Iris pigment epithelial cell (primary cell): Measurements from ENCODE around the gene GRIA2.
"Not testable (repeated sequence)": the region's sequence is repeated elsewhere in the genome, so short reads cannot be mapped to it uniquely, and the experiment has no call there.

Experiments used
- DNase-seq: peaks from one replicate; pipeline ENCODE4 v3.0.0-alpha.2; 2011; ENCODE audit warnings: low read depth

Gene GRIA2

DNA sequence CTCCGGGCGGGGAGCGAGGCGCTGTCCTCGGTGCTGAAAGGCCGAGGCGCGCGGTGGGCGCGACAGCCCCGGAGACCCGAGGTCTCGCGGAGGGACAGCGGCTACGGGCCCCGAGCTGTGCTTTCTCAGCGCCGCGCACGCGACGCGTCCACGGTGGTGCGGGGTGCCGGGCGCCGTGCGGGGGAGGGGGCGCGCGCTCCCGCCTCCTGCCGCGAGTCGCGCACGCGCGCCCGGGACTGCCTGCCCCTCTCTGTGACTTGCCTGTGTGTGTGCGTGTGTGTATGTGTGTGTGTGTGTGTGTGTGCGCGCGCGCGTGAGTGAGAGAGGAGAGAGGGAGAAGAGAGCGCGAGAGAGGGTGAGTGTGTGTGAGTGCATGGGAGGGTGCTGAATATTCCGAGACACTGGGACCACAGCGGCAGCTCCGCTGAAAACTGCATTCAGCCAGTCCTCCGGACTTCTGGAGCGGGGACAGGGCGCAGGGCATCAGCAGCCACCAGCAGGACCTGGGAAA, at the start of gene GRIA2:
GRIA2 (plus strand) TSS at position 358 of the 511 bp plus-strand sequence. CDS start 315 bp downstream, outside the sequence.
- DNase-seq, result peak; percentile 41

- peak; percentile 34 for DNase-seq
Measured at GRCh38 chr4:157172011-157172410, 48.5 kb upstream of the GRIA2 start.

DNA sequence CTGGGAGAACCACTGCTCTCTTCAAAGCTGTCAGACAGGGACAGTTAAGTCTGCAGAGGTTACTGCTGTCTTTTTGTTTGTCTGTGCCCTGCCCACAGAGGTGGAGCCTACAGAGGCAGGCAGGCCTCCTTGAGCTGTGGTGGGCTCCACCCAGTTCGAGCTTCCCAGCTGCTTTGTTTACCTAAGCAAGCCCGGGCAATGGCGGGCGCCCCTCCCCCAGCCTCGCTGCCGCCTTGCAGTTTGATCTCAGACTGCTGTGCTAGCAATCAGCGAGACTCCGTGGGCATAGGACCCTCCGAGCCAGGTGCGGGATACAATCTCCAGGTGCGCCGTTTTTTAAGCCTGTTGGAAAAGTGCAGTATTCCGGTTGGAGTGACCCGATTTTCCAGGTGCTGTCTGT, 40.3 kb upstream of the GRIA2 start:
- not testable (repeated sequence) for DNase-seq

- no peak for DNase-seq
Measured at GRCh38 chr4:157184300-157184699, 36.2 kb upstream of the GRIA2 start.

DNA sequence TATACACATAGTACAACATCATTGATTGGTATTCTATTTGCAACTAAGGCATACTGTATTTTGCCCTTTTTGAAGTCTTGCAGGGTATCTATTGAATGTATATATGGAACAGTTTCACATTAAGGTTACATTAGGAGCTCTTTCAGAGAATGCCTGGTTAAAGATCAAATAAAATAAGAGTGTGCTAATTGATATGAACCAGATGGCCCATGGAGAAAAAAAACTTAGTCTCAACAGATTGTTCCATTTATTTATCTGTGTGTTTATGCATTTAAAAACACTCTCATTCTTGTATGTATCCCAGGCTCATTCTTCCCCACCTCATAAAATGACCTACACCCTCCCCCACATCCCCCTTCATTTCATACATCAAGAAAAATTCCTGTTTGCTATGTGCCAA, 35.2 kb upstream of the GRIA2 start:
- no peak for DNase-seq

DNA sequence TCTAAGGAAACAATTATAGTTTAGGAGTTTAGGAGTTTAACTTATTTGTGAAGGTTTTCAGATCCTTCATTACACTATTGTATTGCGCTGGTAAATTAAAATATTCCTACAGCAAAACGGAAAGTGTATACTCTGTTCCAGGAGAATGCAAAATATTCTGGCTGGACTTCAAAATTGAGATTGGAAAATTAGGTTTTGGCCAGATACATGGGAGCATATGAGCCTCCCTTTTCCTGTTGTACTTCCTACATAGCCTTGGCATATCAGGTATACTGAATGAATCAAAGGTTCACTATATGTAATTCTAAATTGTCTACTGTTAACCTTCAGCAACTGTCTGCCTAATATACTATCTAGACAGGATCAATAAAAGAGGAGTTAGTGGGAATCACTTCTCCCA, 25.2 kb upstream of the GRIA2 start:
- no peak for DNase-seq

DNA sequence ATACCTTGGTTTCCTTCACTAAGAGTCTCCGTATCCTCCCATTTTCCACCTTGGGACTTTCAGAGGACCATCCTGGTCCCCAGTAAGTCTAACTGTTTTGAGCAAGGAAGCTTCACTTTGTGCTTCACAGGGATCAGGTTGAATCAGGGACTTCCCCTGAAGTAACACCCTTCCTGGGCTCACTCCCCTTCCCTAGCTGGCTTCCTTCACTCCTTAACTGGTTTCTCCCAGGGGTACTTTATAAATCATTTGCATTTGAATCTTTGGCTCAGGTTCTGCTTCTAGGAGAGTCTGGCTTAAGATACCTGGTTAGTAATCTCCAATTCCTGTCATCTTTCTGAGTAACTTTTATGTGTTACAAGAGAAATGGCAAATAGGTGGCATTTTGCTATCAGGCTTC, 24.5 kb upstream of the GRIA2 start:
- no peak for DNase-seq

- peak; percentile 8 for DNase-seq
Measured at GRCh38 chr4:157204634-157205244, 15.8 kb upstream of the GRIA2 start.

DNA sequence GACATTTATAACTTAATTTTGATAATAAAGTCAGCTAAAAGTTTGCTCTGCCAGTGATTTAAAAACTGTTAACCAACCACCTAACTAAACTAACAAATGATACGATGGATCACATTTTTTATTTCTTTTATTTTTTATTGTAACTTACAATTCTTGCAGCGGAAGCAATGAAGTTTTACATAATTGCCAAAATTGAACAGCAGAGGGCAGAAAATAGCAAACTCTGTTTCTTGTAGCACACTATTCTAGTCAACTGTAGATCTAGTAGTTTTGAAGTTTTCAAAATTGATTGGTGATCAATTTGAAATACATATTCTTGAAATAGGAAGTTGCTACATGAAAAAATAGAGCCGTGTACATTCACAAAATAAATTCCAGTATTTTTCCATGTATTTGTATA, 2.8 kb upstream of the GRIA2 start:
- DNase-seq, result peak; percentile 24

DNA sequence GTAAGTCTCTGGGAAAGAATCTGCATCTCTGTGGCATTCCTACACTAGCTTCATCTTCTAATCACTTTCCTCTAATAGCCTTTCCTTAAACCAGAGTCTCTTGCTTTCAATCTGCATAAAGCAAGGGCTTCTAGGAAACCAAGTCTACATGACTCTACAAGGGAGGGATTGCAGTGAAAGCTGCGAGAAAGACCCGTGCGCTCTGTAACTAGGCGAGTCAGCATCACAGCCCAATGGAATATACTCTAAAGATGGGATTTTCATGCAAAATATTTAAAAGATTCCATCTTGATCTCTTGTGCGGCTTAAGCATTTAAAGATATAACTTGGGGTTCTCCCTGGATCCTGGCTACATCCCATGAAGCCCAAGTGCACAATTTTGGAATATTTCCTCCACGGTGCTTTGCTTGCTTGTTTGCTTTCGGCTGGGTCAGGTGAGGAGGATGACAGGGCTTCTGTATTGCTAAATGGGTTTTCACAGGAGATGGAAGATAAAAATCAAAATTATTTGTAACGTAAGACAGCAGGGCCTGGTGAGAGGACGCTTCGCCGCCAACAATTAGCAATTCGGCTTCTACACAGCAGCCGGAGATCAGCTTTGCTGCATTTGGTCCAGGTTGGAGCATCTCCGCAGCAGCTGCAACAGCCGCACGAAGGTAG, 687 bp upstream of the GRIA2 start:
- no peak for DNase-seq

GRCh38 chr4:157221426-157221894, 932 bp downstream of the GRIA2 start:
- no peak for DNase-seq

DNA sequence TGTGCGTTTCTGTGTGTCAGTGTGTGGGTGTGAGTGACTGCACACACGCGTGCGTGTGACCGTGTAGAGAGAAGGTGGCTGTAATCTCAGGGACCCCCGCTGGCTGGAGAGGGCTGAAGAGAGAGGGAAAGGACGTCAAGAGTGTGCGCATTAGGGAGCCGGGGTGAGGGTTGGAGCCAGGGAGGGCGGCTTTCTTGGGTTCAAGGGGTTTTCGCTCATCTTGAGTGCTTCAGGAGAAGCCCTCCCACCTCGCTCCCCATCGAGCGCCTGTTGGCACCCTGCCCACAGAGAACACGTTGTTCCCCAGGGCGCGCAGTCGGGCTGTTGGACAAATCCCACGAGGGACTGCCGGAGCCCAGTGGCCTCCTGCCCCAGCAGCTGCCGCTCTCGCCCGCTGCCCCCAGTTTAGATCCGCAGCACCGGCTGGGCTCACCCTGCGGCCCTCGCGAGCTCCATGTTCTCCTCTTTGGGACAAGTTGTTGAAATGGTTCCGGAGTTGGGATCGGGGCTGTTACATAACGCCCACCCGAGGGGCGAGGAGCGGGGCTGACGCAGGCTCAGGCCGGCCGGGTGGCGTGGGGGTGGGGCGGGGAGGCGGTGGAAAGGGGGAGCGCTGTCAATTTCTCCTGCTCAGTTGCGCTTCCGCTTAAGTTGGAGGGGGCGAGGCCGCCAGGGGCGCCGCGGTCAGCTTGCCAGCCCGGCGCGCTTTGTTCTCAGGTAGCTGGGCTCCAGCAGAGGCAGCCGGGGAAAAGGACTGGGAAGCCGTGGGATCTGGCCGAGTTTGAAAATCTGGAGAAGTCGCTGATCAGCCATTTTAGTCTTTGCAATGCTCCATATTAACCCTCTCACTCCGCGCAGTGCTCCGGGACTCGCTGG, 1.6 kb downstream of the GRIA2 start:
- peak; percentile 3 for DNase-seq

GRCh38 chr4:157222771-157223160, 2.2 kb downstream of the GRIA2 start:
- DNase-seq, result no peak

GRCh38 chr4:157223456-157223855, 2.9 kb downstream of the GRIA2 start:
- DNase-seq, result no peak

DNA sequence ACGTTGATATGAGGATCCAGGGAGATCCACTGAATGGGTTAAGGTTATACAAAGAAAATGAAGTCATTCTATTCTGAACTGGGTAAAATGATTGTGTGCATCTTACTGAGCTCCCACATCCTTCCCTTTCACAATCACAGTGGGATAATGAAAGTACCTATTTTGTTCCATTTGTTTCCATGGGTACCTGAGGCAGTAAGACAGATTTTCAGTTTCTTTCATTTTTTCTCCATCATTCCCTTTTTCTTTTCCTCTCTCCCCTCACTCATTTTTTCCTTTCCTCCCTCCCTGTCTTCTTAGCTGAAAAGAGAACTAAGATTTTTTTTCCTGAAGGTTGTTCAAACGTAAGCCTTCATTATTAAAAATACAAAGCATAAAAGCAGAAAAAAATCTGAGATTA, 4.6 kb downstream of the GRIA2 start:
- DNase-seq, result no peak

DNA sequence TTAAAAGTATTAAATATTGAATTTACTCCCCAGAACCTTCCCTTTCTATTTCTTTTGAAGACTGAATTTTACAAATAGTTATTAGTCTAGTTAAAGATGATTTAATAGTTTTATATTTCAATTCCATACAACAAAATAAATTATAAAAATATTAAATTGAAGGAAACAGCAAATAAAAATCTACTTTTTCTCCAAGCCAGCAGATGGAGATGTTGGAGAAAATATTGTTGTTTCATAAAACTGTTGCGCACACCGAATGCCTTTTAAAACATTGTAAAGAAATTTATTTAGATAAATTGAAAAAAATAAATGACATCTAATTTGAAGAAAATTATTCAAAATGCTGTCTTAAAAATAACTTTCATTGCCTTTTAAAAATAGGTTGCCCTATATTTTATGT, 5.5 kb downstream of the GRIA2 start:
- DNase-seq, result no peak

DNA sequence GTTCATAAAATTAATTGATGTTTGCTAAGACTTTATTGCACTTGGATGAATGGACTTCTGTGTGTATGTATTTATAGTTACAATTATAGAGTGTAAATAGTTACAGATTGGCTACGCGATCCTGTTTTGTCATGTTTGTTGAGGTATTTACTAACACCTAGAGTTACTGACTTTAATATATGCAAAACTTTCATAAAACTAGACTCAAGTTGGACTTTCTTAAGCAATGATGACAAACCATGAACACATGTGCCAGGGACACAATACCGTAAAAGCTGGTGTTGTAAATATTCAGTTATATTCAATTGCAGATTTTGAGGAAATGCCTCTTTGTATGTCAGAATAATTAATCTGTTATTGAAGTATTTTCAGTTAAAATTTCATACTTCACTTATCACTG, 6.1 kb downstream of the GRIA2 start:
- DNase-seq, result no peak

GRCh38 chr4:157231525-157231924, 11.0 kb downstream of the GRIA2 start:
- no peak for DNase-seq

DNA sequence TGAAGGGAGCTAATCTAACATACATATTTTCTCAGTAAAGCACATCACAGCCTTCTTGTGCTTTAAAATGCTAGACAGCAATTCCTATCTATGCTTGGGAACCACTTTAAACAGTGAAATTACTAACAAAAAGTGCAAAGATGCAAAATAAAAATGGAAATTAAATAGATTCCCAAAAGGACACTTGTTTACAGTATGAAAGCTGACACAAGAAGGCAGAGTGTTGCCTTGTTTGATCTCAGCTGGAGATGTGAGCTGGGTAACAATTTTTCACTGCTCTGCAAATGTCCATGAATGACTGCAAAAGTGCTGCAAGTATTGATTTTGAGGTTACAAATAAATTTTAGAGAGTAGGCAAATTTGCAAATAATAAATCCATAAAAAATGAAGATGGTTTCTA, 22.3 kb downstream of the GRIA2 start:
- no peak for DNase-seq

- no peak for DNase-seq
Measured at GRCh38 chr4:157244348-157244747, 23.8 kb downstream of the GRIA2 start.

- no peak for DNase-seq
Measured at GRCh38 chr4:157245351-157245750, 24.8 kb downstream of the GRIA2 start.

DNA sequence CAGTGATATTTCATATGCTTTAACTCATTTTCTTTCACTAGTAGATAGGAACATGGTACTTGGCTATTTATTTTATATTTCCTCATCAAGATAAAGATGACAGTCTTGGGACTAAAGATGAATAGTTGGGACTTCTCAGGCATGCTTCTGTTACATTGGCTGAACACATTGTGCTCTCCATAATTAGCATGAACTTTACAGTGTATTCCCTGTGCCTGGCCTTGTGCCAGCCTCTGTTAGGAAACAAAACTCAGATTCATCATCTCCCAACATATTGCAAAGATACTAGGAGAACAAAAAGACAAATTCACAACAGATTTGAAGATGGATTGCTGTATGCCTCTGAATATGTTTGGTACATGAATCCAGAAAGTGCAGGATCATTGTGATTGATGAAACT, 26.4 kb downstream of the GRIA2 start:
- no peak for DNase-seq

- DNase-seq, result not testable (repeated sequence)
Measured at GRCh38 chr4:157258165-157258564, 37.6 kb downstream of the GRIA2 start.
